SU-DHL-6 (cell line): ENCODE measurements around the gene GPC3.

Experiments
- H2AFZ ChIP-seq: fragments of 200-600 bp; sonication (generic); 2 replicates; pipeline ENCODE4 v1.6.1; 2014; ENCODE audit warnings: low read depth, mild to moderate bottlenecking, moderate library complexity, mixed read lengths, antibody characterized with exemption, low read length; ENCODE audit not compliant: severe bottlenecking
- H3F3A ChIP-seq: fragments of 200-600 bp; shearing (Covaris generic); 2 replicates; pipeline ENCODE4 v1.6.0; 2016; ENCODE audit warnings: antibody characterized with exemption, mild to moderate bottlenecking; ENCODE audit not compliant: insufficient read depth
- H3K27ac ChIP-seq: fragments of 200-600 bp; sonication (generic); 2 replicates; pipeline ENCODE4 v1.5.1; 2016; ENCODE audit warnings: low read depth, mild to moderate bottlenecking, low read length, moderate library complexity, mixed read lengths
- H3K27me3 ChIP-seq: fragments of 200-600 bp; sonication (generic), shearing (Covaris generic); 2 replicates; pipeline ENCODE4 v1.6.0; 2014; ENCODE audit warnings: mild to moderate bottlenecking, low read length
- H3K36me3 ChIP-seq: fragments of 200-600 bp; sonication (generic); 2 replicates; pipeline ENCODE4 v1.6.1; 2014; ENCODE audit warnings: mild to moderate bottlenecking, low read length, mixed read lengths
- H3K4me2 ChIP-seq: fragments of 300-600, 200-600 bp; shearing (Covaris generic), sonication (generic); 2 replicates; pipeline ENCODE4 v1.6.0; 2014; ENCODE audit warnings: low read length, low read depth, mild to moderate bottlenecking; ENCODE audit not compliant: poor library complexity, severe bottlenecking
- H3K4me3 ChIP-seq: fragments of 200-600 bp; sonication (generic); 2 replicates; pipeline ENCODE4 v1.5.1; 2014; ENCODE audit warnings: antibody characterized with exemption, low read length, mild to moderate bottlenecking, mixed read lengths; ENCODE audit not compliant: insufficient read depth, poor library complexity, severe bottlenecking
- H3K79me2 ChIP-seq: fragments of 200-600 bp; sonication (generic); 2 replicates; pipeline ENCODE4 v1.6.1; 2014; ENCODE audit warnings: mild to moderate bottlenecking, low read length, moderate library complexity; ENCODE audit not compliant: insufficient read depth
- H3K9ac ChIP-seq: fragments of 200-600 bp; sonication (generic); 2 replicates; pipeline ENCODE4 v1.7.0; 2014; ENCODE audit warnings: mild to moderate bottlenecking, low read length
- H3K9me2 ChIP-seq: fragments of 200-600 bp; sonication (generic); replicated peaks from 2 replicates; pipeline ENCODE4 v1.6.1; 2014; ENCODE audit warnings: low read length; ENCODE audit not compliant: insufficient read depth
- H3K9me3 ChIP-seq: fragments of 200-600 bp; sonication (generic); 2 replicates; pipeline ENCODE4 v1.6.1; 2014; ENCODE audit warnings: low read length, mixed read lengths; ENCODE audit not compliant: insufficient read depth
- H4K20me1 ChIP-seq: fragments of 200-600 bp; sonication (generic); 2 replicates; pipeline ENCODE4 v1.6.1; 2014; ENCODE audit warnings: low read depth, mild to moderate bottlenecking, antibody characterized with exemption, low read length, moderate library complexity, mixed read lengths
- CTCF ChIP-seq: fragments of 200-600 bp; sonication (generic); IDR thresholded peaks from one replicate; pipeline ENCODE4 v1.5.1; 2017; ENCODE audit warnings: antibody characterized with exemption, mild to moderate bottlenecking, low read length, moderate library complexity; ENCODE audit not compliant: insufficient read depth, poor library complexity, severe bottlenecking
- EZH2phosphoT487 ChIP-seq: fragments of 200-600 bp; sonication (generic), shearing (Covaris generic); conservative IDR thresholded peaks from 2 replicates; pipeline ENCODE4 v1.6.1; 2018; ENCODE audit warnings: mild to moderate bottlenecking, antibody characterized with exemption, low read length, moderate library complexity, mixed read lengths

GPC3 gene

GRCh38 chrX:133884430-133885394 is 100.7 kb downstream of the GPC3 start:
- Histone ChIP-seq H3K27ac (no peak overlapping the region), H3K9me2 (no peaks in the 10 kb centered on the region), H3K27me3 (no peaks in the 10 kb centered on the region), H3K36me3 (no peaks in the 10 kb centered on the region), H3K9me3 (no peaks in the 10 kb centered on the region), H4K20me1 (no peaks in the 10 kb centered on the region), H3K9ac (no peak overlapping the region), H3K4me3 (no peak overlapping the region), H3K4me2 (no peak overlapping the region), H3K79me2 (no peaks in the 10 kb centered on the region), H3F3A (no peaks in the 10 kb centered on the region), H2AFZ (no peak overlapping the region)
- TF ChIP-seq EZH2phosphoT487: no peak
- no peak for TF ChIP-seq CTCF

- no peaks in the 10 kb centered on the region for H3K9me3 ChIP-seq
- H4K20me1 ChIP-seq: no peaks in the 10 kb centered on the region
- no peaks in the 10 kb centered on the region for H3K9me2 ChIP-seq
- H3K27me3 ChIP-seq: no peaks in the 10 kb centered on the region
- H3K27ac ChIP-seq: no peak overlapping the region
- H3F3A ChIP-seq: no peaks in the 10 kb centered on the region
- H2AFZ ChIP-seq: no peak overlapping the region
- H3K4me2 ChIP-seq: no peak overlapping the region
- no peaks in the 10 kb centered on the region for H3K79me2 ChIP-seq
- H3K36me3 ChIP-seq: no peaks in the 10 kb centered on the region
- H3K9ac ChIP-seq: no peak overlapping the region
- TF ChIP-seq CTCF (no peak), EZH2phosphoT487 (no peak)
- H3K4me3 ChIP-seq: no peak overlapping the region
Measured at GRCh38 chrX:133881893-133882292, 103.5 kb downstream of the GPC3 start.

- no peak for TF ChIP-seq CTCF
- no peak for TF ChIP-seq EZH2phosphoT487
- H2AFZ ChIP-seq: no peak overlapping the region
- no peak overlapping the region for H3K4me2 ChIP-seq
- no peaks in the 10 kb centered on the region for H3K79me2 ChIP-seq
- H3K9ac ChIP-seq: no peak overlapping the region
- H3F3A ChIP-seq: no peaks in the 10 kb centered on the region
- no peak overlapping the region for H3K27ac ChIP-seq
- no peaks in the 10 kb centered on the region for H4K20me1 ChIP-seq
- H3K27me3 ChIP-seq: no peaks in the 10 kb centered on the region
- no peaks in the 10 kb centered on the region for H3K36me3 ChIP-seq
- no peak overlapping the region for H3K4me3 ChIP-seq
- H3K9me3 ChIP-seq: no peaks in the 10 kb centered on the region
- H3K9me2 ChIP-seq: no peaks in the 10 kb centered on the region
Measured at GRCh38 chrX:133881007-133881406, 104.4 kb downstream of the GPC3 start.
